ENCODE measurements around the gene MORN5. TPM values are rescaled to one million over a fixed set of nuclear protein-coding genes. Genes with fewer than 3 reads are reported as not detected.
A peak's percentile ranks its signal among the peaks of the same experiment; 100 is the strongest.

The MORN5 gene
- total RNA-seq, 1 donor from 2014 or later = 2.1 TPM

DNA sequence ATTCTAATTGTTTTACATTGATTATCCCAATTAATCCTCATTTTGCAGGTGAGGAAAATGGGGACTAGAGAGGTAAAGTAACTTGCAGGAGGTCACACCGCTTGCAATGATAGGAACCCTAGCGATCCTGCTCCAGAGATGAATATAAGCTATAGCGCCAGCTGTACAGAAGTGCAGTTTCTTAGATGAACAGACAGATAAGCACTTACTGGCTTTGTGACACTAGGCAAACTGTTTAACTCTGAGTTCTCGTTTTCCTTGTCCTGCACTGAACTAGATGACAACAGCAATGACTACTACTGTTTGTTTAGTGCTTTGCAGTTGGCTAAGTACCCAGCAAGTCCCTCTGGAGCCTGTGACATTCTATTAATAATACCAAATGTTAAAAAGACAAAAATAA lies 57.9 kb downstream of the MORN5 start:
- Mint-ChIP-seq H3K4me1 (ENCODE audit: unreplicated experiment) (peaks cover 36% of the 10 kb centered on the region), H3K9me3 (no peaks in the 10 kb centered on the region), H3K4me3 (no peak overlapping the region), H3K36me3 (peaks cover 3% of the 10 kb centered on the region), H3K27me3 (peaks cover 91% of the 10 kb centered on the region), H3K27ac (no peak overlapping the region)
- no peak for DNase-seq (ENCODE audit: extremely low spot score, unreplicated experiment)
- TF ChIP-seq CTCF (conservative IDR thresholded peaks at IDR 0.05) = no peak

- DNase-seq (ENCODE audit: extremely low spot score, unreplicated experiment) = no peak
- peaks cover 91% of the 10 kb centered on the region for H3K27me3 Mint-ChIP-seq
- H3K36me3 Mint-ChIP-seq = peaks cover 3% of the 10 kb centered on the region
- H3K27ac Mint-ChIP-seq = no peak overlapping the region
- peaks cover 42% of the 10 kb centered on the region for H3K4me1 Mint-ChIP-seq (ENCODE audit: unreplicated experiment)
- no peak for TF ChIP-seq CTCF (conservative IDR thresholded peaks at IDR 0.05)
- H3K4me3 Mint-ChIP-seq = peak overlapping the region; percentile 30
- no peaks in the 10 kb centered on the region for H3K9me3 Mint-ChIP-seq
These were observed 58.6 kb downstream of the MORN5 start for GRCh38 chr9:122218071-122218934.

GRCh38 chr9:122218935-122219855 lies 59.5 kb downstream of the MORN5 start:
- no peak for TF ChIP-seq CTCF (conservative IDR thresholded peaks at IDR 0.05)
- Mint-ChIP-seq H3K4me1 (ENCODE audit: unreplicated experiment) (peaks cover 43% of the 10 kb centered on the region), H3K4me3 (peak overlapping the region; percentile 72), H3K27me3 (peaks cover 97% of the 10 kb centered on the region), H3K36me3 (peaks cover 3% of the 10 kb centered on the region), H3K27ac (no peak overlapping the region), H3K9me3 (no peaks in the 10 kb centered on the region)
- DNase-seq (ENCODE audit: extremely low spot score, unreplicated experiment) = no peak

- H3K36me3 Mint-ChIP-seq = peaks cover 9% of the 10 kb centered on the region
- DNase-seq (ENCODE audit: extremely low spot score, unreplicated experiment) = no peak
- TF ChIP-seq CTCF (conservative IDR thresholded peaks at IDR 0.05) = no peak
- H3K4me1 Mint-ChIP-seq (ENCODE audit: unreplicated experiment) = peaks cover 43% of the 10 kb centered on the region
- peak overlapping the region; percentile 72 for H3K4me3 Mint-ChIP-seq
- H3K27ac Mint-ChIP-seq = no peak overlapping the region
- no peaks in the 10 kb centered on the region for H3K9me3 Mint-ChIP-seq
- peaks cover 97% of the 10 kb centered on the region for H3K27me3 Mint-ChIP-seq
These were observed 60.4 kb downstream of the MORN5 start for GRCh38 chr9:122219856-122220672.

DNA sequence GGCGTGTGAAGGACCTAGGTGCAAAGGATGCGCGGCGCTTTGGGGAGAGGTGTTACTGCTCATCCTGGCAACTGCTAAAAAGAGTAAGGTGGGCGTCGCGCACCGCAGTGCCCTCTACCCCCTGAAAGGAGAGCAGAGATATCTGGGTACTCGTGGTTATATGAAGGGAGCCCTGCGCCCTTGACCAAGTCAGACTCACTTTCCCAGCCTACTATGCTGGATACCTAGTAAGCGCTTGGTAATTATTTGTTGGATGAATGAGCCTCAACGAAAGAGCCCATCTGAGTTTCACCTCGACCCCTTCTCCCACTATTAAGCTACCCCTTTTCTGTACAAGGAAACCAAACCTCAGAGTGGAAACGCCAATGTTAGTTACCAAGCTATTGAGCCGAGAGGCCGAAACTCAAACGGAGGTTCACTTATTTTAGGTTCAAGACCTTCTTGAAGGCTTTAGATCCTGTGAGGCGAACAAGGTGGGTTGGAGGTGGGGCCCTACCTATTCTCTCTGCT lies 61.0 kb downstream of the MORN5 start:
- Mint-ChIP-seq H3K9me3 (no peaks in the 10 kb centered on the region), H3K27ac (no peak overlapping the region), H3K4me3 (peak overlapping the region; percentile 72), H3K4me1 (ENCODE audit: unreplicated experiment) (peaks cover 43% of the 10 kb centered on the region), H3K36me3 (peaks cover 9% of the 10 kb centered on the region), H3K27me3 (peaks cover 97% of the 10 kb centered on the region)
- no peak for DNase-seq (ENCODE audit: extremely low spot score, unreplicated experiment)
- TF ChIP-seq CTCF (conservative IDR thresholded peaks at IDR 0.05) = no peak

All from type B pancreatic cell (in vitro differentiated cells).